Mucosa of descending colon (tissue), 3 donors: Measurements from ENCODE around the gene RRAGD. TPM values are rescaled to one million over a fixed set of nuclear protein-coding genes. Genes with fewer than 3 reads are reported as not detected.

Source experiments
- ATAC-seq: fragments of 200-7000 bp; cut with Tn5 transposase; one replicate; pipeline ENCODE4 v1.9.1; 2020; ENCODE audit warnings: mild to moderate bottlenecking, moderate library complexity
- DNase-seq, 3 donors: peaks; one replicate each; pipeline ENCODE4 v3.0.0-alpha.2; 2020
- H3K36me3 ChIP-seq: fragments of 200-600 bp; one replicate; pipeline ENCODE4 v1.8.0; 2021; ENCODE audit warnings: low read depth, mild to moderate bottlenecking
- H3K4me1 ChIP-seq: fragments of 200-600 bp; one replicate; pipeline ENCODE4 v1.8.0; 2021; ENCODE audit warnings: low read depth, mild to moderate bottlenecking
- H3K4me3 ChIP-seq: fragments of 200-600 bp; one replicate; pipeline ENCODE4 v1.8.0; 2021; ENCODE audit warnings: mild to moderate bottlenecking
- H3K9me3 ChIP-seq: fragments of 200-600 bp; one replicate; pipeline ENCODE4 v1.8.0; 2021; ENCODE audit warnings: mild to moderate bottlenecking
- intact Hi-C, 2 donors: fragments of 100-400 bp; cut with DNase I in 1 of 2; cut with micrococcal nuclease in 1 of 2; formaldehyde crosslinking; loops; one replicate each; pipeline versions ENCODE4 v1.11.0 to v1.11.1; 2022; cut with DNase I, micrococcal nuclease
- total RNA-seq, 3 donors: library from RNA; stranded (reverse); fragmentation: NEBNext Ultra II Directional in 2 of 3; extraction: Animal tissue kit (Norgen Biotek cat#: 25700) in 2 of 3; gene quantifications; one replicate each; pipeline versions ENCODE4 v1.2.1 to v1.2.4, GENCODE V29; 2021 to 2023
- TF ChIP-seq, protein P1 (sequence below): fragments of 200-600 bp; IDR thresholded peaks from one replicate; pipeline ENCODE4 v1.8.0; 2022; ENCODE audit warnings: antibody characterized with exemption, mild to moderate bottlenecking
- donor health status: DM: no; HTN: no; CAD: no; lungs with moderate emphysema.
- donor health status: DM: no; HTN: no; CAD: no.
- donor health status: DM: no; HTN: yes; CAD: no.

RRAGD gene
- total RNA-seq, 3 donors from 2014 or later, result 3.2 to 17.6 (median 4.0) TPM

DNA sequence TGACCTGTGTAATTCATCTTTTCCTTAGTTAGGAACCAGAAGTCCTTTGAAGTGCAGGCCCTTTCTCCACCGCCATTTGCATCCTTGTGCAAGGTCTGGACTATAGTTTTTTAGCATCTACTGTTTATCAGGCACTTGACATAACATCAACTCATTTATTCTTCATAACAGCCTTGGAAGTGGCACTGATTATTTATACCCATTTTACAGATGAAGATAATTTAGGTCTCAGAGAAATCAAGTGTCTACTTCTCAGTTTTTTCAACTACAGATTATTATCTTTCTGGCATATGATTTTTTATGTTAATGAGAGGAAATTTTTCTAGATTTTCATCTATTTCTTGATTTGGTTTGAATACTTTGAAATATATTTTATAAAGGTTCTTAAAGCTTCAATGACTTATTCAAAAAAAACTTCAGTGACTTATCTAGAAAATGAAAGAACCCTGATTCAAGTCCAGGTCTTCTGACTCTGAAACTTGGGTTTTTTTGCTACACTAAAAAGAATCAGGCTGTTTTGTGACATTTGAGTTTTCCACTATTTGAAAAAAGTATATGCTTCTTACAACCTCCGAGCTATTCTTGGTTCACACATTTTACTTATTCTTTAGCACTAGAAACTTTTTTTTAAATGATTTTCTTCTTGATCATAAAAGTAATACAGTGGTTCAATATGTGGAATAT lies 56.4 kb downstream of the RRAGD start:
- H3K4me3 ChIP-seq, result no peak overlapping the region
- no peaks in the 10 kb centered on the region for H3K36me3 ChIP-seq
- no peaks in the 10 kb centered on the region for H3K9me3 ChIP-seq
- DNase-seq (no peak), ATAC-seq (no peak)
- intact Hi-C loops, result no loop called here
- TF ChIP-seq, protein P1, sequence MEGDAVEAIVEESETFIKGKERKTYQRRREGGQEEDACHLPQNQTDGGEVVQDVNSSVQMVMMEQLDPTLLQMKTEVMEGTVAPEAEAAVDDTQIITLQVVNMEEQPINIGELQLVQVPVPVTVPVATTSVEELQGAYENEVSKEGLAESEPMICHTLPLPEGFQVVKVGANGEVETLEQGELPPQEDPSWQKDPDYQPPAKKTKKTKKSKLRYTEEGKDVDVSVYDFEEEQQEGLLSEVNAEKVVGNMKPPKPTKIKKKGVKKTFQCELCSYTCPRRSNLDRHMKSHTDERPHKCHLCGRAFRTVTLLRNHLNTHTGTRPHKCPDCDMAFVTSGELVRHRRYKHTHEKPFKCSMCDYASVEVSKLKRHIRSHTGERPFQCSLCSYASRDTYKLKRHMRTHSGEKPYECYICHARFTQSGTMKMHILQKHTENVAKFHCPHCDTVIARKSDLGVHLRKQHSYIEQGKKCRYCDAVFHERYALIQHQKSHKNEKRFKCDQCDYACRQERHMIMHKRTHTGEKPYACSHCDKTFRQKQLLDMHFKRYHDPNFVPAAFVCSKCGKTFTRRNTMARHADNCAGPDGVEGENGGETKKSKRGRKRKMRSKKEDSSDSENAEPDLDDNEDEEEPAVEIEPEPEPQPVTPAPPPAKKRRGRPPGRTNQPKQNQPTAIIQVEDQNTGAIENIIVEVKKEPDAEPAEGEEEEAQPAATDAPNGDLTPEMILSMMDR, result no peak
- no peaks in the 10 kb centered on the region for H3K4me1 ChIP-seq

GRCh38 chr6:89353702-89354392 lies 58.2 kb downstream of the RRAGD start:
- ATAC-seq (no peak), DNase-seq (no peak)
- TF ChIP-seq, protein P1, result no peak
- H3K36me3 ChIP-seq, result no peaks in the 10 kb centered on the region
- no peaks in the 10 kb centered on the region for H3K9me3 ChIP-seq
- intact Hi-C loops, result no loop called here
- no peak overlapping the region for H3K4me3 ChIP-seq
- peaks cover 8% of the 10 kb centered on the region for H3K4me1 ChIP-seq

GRCh38 chr6:89353118-89353556 lies 58.9 kb downstream of the RRAGD start:
- TF ChIP-seq, protein P1, result no peak
- Histone ChIP-seq H3K9me3 (no peaks in the 10 kb centered on the region), H3K4me3 (peak overlapping the region; percentile 83), H3K36me3 (no peaks in the 10 kb centered on the region), H3K4me1 (peaks cover 8% of the 10 kb centered on the region)
- intact Hi-C loops, result no loop called here
- ATAC-seq, result no peak
- DNase-seq, result peak in 1 of 3 donors; percentile 69

DNA sequence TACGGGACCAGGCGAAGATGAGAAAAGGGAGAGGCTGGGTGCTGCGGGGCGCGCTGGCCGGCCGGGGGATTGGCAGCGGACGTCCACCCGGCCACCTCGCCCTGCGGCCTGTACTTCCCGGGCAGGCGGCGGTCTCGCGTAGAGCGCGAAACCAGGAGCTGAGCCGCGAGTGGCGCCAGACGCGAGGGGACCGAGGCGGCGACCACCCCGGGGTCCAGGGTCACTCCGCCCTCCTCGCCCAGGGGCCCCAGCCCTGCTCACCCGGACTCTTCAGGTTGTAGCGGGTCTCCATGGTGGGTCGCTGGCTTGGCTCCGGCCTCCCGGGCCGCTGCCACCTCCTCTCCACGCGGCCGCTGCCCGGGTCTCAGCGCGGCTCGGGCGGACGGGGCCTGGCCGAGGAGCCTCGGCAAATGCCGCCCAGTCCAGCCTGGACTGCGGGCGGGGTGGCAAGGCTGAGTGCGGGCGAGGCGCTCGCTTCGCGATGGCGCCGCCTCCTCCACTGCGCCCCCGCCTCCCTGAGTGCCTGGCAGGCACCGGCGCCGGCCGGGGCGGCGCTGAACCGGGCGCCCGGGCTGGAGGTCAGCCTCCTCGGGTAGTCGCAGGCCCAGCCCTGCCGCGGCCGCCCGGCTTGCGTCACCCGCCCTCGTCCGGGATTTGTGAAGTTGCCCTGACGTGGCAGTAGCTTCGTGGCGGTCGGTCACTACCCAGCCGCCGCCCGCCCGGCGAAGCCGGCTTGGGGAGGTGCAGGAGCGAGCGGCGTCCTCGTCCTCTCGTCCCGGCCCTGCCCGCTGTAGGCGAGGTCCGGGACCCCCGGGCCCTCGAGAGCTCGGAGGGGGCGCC lies 59.6 kb downstream of the RRAGD start, which contains the start of gene UBE2J1:
UBE2J1 (minus strand) TSS at position 445 of the 840 bp plus-strand sequence; CDS start at position 292, 153 bp downstream.
- Histone ChIP-seq H3K9me3 (no peaks in the 10 kb centered on the region), H3K4me1 (peaks cover 8% of the 10 kb centered on the region), H3K4me3 (peak within 1 kb of the TSS; percentile 83), H3K36me3 (no peaks in the 10 kb centered on the region)
- DNase-seq (peak; percentile 95 to 97 (median 96)), ATAC-seq (peak; percentile 96)
- TF ChIP-seq, protein P1, result no peak
- intact Hi-C loops, result no loop called here

GRCh38 chr6:89351671-89352277 lies 60.3 kb downstream of the RRAGD start:
- peaks cover 8% of the 10 kb centered on the region for H3K4me1 ChIP-seq
- TF ChIP-seq, protein P1, result no peak
- no peak for DNase-seq
- intact Hi-C loops, result no loop called here
- peak overlapping the region; percentile 83 for H3K4me3 ChIP-seq
- no peaks in the 10 kb centered on the region for H3K9me3 ChIP-seq
- peak; percentile 40 for ATAC-seq
- no peaks in the 10 kb centered on the region for H3K36me3 ChIP-seq
